Hepatocyte (in vitro differentiated cells): ENCODE data around the gene TCP11L2.

Experiments
- CTCF ChIP-seq: fragments of 200-600 bp; sonication (generic); IDR thresholded peaks from 2 replicates; pipeline ENCODE4 v1.5.1; 2016; ENCODE audit warnings: antibody characterized with exemption, mild to moderate bottlenecking; ENCODE audit not compliant: poor library complexity
- EZH2 ChIP-seq: fragments of 200-600 bp; sonication (generic); IDR thresholded peaks from 2 replicates; pipeline ENCODE4 v1.6.1; 2016; ENCODE audit warnings: antibody characterized with exemption, mild to moderate bottlenecking, borderline replicate concordance

GRCh38 chr12:106280106-106280505 is 22.4 kb upstream of the TCP11L2 start:
- TF ChIP-seq EZH2, result no peak
- TF ChIP-seq CTCF, result no peak
